ENCODE measurements around the gene RTF1.
A peak's percentile ranks its signal among the peaks of the same experiment; 100 is the strongest.

- TF ChIP-seq CTCF (IDR thresholded peaks at IDR 0.05; ENCODE audit: low read depth, low read length, poor library complexity, severe bottlenecking) = no peak
- peak; percentile 98; the same call in 1 of the 2 replicates for TF ChIP-seq EZH2phosphoT487 (IDR thresholded peaks at IDR 0.05; ENCODE audit: borderline replicate concordance, low read length)
Observed at GRCh38 chr15:41494922-41495735, 78.2 kb downstream of the RTF1 start.

All from DOHH2 (cell line).